GM12874 (cell line): Measurements from ENCODE around the gene PRSS38.

Source experiments
- TF ChIP-seq, protein P1 (sequence below): IDR thresholded peaks from 2 replicates; pipeline ENCODE4 v1.5.1; 2011; ENCODE audit warnings: low read depth, mild to moderate bottlenecking, control low read depth, low read length, moderate library complexity; ENCODE audit not compliant: insufficient read depth

PRSS38 gene

DNA sequence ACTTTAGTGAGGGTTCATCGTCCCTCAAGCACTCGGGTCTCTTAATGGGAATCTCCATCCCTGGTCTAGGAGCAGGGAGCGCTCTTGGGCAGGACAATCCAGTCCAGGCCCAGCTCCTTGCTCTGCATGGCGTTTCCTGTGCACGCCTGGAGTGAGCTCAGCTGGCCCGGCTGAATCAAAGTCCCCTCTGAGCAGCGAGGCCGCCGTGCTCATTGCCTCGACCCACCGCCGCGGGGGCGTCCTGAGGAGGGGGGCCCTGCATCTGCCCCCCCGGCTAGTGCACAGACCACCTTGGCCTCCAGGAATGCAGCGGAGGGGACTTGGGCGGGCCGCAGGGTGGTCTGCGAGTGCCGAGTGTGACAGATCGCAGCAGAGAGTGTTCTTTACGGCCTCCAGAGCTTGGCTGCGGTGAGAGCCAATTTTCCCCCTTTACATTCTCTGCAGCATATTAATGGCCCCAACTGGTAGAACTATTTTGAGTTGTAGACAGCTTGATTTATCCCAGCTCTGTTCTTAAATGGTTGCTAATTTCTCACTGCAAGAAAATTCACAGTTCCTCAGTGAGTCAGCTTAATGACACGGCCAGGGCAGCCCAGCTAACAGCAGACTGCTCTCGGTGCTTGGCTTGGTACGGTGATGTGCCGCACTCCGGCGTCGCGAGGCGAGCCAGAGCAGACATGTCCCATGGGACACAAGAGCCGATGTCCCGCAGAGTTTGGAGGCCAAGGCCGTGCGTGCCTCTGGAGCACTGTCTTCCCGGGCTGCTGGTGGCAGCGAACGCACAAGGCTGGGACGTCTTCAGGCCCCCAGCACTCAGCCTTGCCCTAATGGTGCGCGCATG, 40.4 kb upstream of the PRSS38 start:
- TF ChIP-seq, protein P1, sequence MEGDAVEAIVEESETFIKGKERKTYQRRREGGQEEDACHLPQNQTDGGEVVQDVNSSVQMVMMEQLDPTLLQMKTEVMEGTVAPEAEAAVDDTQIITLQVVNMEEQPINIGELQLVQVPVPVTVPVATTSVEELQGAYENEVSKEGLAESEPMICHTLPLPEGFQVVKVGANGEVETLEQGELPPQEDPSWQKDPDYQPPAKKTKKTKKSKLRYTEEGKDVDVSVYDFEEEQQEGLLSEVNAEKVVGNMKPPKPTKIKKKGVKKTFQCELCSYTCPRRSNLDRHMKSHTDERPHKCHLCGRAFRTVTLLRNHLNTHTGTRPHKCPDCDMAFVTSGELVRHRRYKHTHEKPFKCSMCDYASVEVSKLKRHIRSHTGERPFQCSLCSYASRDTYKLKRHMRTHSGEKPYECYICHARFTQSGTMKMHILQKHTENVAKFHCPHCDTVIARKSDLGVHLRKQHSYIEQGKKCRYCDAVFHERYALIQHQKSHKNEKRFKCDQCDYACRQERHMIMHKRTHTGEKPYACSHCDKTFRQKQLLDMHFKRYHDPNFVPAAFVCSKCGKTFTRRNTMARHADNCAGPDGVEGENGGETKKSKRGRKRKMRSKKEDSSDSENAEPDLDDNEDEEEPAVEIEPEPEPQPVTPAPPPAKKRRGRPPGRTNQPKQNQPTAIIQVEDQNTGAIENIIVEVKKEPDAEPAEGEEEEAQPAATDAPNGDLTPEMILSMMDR, result no peak

DNA sequence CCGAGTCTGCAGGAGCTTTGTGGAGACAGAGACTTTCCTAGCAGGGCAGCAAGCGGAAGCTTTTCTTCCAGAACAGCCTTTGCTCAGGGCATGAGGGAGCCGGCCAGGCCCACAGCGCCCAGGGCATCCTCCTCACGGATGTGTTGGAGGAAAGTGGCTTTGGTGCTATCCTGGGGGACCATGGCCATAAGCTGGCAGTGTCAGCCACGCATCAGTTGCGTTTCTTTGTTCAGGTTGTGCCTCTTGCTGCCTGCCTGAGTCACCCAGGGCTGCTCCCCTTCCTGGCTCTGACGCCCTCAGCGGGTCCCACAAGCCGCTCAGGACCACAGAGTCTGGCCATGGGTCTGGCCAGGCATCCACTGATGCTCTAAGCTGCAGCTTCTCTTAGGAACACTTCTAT, 39.6 kb upstream of the PRSS38 start:
- TF ChIP-seq, protein P1, result no peak

DNA sequence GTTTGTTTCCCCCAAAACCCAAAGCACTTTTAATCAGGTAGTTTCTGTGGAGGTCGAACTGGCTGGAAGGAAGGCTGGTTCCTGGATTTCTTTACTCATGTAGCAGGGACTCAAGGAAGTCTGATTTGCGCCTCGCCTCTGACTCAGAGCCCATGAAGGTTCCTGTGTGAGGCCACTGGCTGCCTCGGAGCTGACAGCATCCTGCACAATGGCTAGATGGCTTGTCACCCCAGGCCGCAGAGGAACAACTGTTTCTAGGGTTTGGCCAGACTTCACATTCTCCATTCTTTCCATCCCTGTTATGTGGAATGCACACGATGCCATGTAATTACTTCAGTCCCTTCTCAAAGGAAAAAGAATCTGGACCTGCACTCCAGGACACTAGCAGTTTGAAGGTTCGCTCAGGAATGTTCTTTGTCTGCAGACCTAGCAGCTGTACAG, 39.1 kb upstream of the PRSS38 start:
- TF ChIP-seq, protein P1, result no peak

DNA sequence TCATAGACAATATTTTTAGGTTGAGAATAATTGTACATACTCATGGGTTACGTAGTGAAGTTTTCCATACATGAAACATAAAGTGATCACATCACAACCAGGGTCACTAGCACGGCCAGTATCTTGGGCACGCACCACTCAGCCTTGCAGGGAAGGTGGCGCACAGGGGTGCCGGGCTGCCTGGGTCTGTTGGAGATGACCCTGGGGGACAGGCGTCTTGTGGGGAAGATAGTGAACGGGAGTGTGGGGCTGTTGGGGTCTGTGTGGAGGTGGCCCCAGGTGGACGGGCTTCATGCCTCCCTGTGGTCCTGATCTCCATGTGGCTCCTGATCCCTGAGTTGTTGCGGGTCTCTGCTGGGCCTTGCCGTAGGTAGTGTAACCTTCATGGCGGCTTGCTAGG, 38.3 kb upstream of the PRSS38 start:
- TF ChIP-seq, protein P1, result no peak

DNA sequence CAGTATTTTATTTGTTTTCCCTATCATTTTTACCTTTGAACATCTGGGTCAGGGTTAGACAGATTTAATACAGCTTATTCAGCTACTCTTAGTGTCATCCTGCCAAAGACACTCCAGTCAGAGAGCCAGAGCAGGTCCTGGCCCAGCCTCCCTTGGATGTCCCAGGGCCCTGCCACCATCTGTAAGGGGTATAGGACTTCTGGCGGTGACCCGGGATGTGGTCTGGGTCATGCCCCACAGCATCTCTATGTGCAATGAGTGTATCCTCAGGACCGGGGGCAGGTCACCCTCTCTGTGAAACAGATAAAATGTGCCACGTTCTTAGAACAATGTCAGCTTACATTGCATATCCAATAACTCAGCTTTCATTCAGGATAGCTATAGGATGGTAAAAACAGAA, 37.8 kb upstream of the PRSS38 start:
- TF ChIP-seq, protein P1, result no peak

DNA sequence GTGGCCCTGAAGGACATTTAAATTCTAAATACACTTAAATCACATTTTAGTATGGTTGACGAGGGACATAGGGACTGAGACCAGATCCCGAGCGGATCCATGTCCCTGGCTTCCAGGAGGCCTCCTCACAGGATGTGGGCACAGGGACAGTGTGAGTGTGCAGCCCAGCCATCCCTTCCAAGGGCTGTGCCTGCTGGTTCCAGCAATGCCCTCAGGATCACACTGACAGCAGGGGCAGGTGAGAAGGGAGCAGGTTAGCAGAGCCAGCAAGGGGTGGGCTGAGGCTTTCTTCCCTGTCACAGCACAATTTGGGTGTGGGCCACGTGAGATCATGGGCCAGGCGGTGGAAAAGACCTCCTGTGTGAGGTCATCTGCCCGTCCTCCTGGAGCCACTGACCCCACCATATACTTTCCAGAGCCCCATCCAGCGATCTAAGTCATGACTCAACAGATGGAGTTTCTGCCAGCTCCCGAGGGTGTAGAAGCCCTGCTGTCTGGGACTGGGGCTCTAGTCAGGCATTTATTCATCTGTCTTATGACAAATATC, 37.0 kb upstream of the PRSS38 start:
- TF ChIP-seq, protein P1, result no peak

DNA sequence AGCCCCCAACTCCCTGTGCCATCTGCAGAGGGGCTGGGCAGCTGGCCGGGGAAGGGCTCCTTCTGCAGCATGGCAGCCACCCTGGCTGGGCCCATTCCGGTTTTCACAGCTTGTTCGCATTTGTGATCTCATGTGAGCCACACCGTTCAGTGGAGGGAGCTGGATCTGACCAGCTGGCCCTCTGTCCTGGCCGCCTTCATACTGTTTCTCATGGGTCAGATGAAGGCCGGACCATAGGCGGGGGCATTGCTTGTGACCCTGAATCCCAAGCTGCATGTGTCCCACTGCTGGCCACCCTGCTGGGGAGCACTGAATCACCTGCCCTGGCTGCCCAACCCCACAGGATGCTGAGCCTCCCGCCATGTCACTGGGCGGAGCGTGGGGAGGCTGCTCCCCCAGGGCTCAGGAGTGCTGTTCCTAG, 36.4 kb upstream of the PRSS38 start:
- TF ChIP-seq, protein P1, result no peak
